Inflammatory macrophage treated with lipopolysaccharide for 4 hours (primary cell): Measurements from ENCODE around the gene PCSK6.
"Not testable (repeated sequence)": the region's sequence is repeated elsewhere in the genome, so short reads cannot be mapped to it uniquely, and the experiment has no call there.

ENCODE experiments used
- DNase-seq: peaks from one replicate; pipeline ENCODE4 v3.0.0-alpha.2; 2020

The PCSK6 gene

GRCh38 chr15:101372149-101372577 lies 117.3 kb downstream of the PCSK6 start:
- DNase-seq = no peak

GRCh38 chr15:101371519-101371918 lies 118.0 kb downstream of the PCSK6 start:
- DNase-seq = no peak

GRCh38 chr15:101371081-101371480 lies 118.4 kb downstream of the PCSK6 start:
- DNase-seq = no peak

GRCh38 chr15:101370330-101371024 lies 119.0 kb downstream of the PCSK6 start:
- DNase-seq = no peak

GRCh38 chr15:101369676-101370075 lies 119.8 kb downstream of the PCSK6 start:
- DNase-seq = no peak

- no peak for DNase-seq
Observed at GRCh38 chr15:101368861-101369642, 120.5 kb downstream of the PCSK6 start.

- DNase-seq = no peak
Observed at GRCh38 chr15:101368086-101368780, 121.3 kb downstream of the PCSK6 start.

- DNase-seq = no peak
Observed at GRCh38 chr15:101366853-101367252, 122.7 kb downstream of the PCSK6 start.

GRCh38 chr15:101362986-101363566 lies 126.4 kb downstream of the PCSK6 start:
- DNase-seq = no peak

GRCh38 chr15:101362359-101362758 lies 127.1 kb downstream of the PCSK6 start:
- DNase-seq = no peak

- DNase-seq = no peak
Observed at GRCh38 chr15:101361418-101361817, 128.1 kb downstream of the PCSK6 start.

- no peak for DNase-seq
Observed at GRCh38 chr15:101359365-101359947, 130.1 kb downstream of the PCSK6 start.

GRCh38 chr15:101358895-101359294 lies 130.6 kb downstream of the PCSK6 start:
- DNase-seq = no peak

- DNase-seq = no peak
Observed at GRCh38 chr15:101357885-101358284, 131.6 kb downstream of the PCSK6 start.

- no peak for DNase-seq
Observed at GRCh38 chr15:101357333-101357732, 132.2 kb downstream of the PCSK6 start.

GRCh38 chr15:101356512-101357172 lies 132.9 kb downstream of the PCSK6 start:
- not testable (repeated sequence) for DNase-seq

- DNase-seq = no peak
Observed at GRCh38 chr15:101355678-101356464, 133.6 kb downstream of the PCSK6 start.

- DNase-seq = no peak
Observed at GRCh38 chr15:101354891-101355623, 134.4 kb downstream of the PCSK6 start.

- no peak for DNase-seq
Observed at GRCh38 chr15:101353240-101353639, 136.3 kb downstream of the PCSK6 start.

- no peak for DNase-seq
Observed at GRCh38 chr15:101351736-101352135, 137.8 kb downstream of the PCSK6 start.
